HUES64 (cell line): ENCODE measurements around the gene GHRHR.
A peak's percentile ranks its signal among the peaks of the same experiment; 100 is the strongest.

Experiments used
- H3K27ac ChIP-seq: 2 replicates; pipeline ENCODE4 v1.7.0; 2013; ENCODE audit warnings: low read depth, low read length, inconsistent platforms
- H3K27me3 ChIP-seq: 2 replicates; pipeline ENCODE4 v1.6.1; 2013; ENCODE audit warnings: mild to moderate bottlenecking, low read length; ENCODE audit not compliant: insufficient read depth
- H3K36me3 ChIP-seq: 2 replicates; pipeline ENCODE4 v1.6.1; 2013; ENCODE audit warnings: mild to moderate bottlenecking, low read length; ENCODE audit not compliant: insufficient read depth
- H3K4me1 ChIP-seq: 2 replicates; pipeline ENCODE4 v1.6.1; 2013; ENCODE audit warnings: mild to moderate bottlenecking, low read length, moderate library complexity; ENCODE audit not compliant: insufficient read depth
- H3K4me3 ChIP-seq: 2 replicates; pipeline ENCODE4 v1.5.1; 2013; ENCODE audit warnings: mild to moderate bottlenecking, low read length, moderate library complexity
- H3K9ac ChIP-seq: 2 replicates; pipeline ENCODE4 v1.6.1; 2013; ENCODE audit warnings: mild to moderate bottlenecking, low read depth, low read length
- H3K9me3 ChIP-seq: 2 replicates; pipeline ENCODE4 v1.6.1; 2013; ENCODE audit warnings: low read depth, low read length; ENCODE audit not compliant: insufficient read depth
- WGBS: fragments of 150-250, 120-280 bp; methylation state at CpG from one replicate; pipeline ENCODE4 v1.1.7; 2013; ENCODE audit warnings: missing lambda C conversion rate; 5-methylcytosine and 5-hydroxymethylcytosine counted together

The GHRHR gene

GRCh38 chr7:30986738-30987137 is 23.0 kb downstream of the GHRHR start:
- Histone ChIP-seq H3K4me3 (0 out of 2 replicates have a peak overlapping the region, but pooled peaks have one; percentile 13), H3K27ac (no peak overlapping the region), H3K36me3 (no peaks in the 10 kb centered on the region), H3K4me1 (peaks cover 46% of the 10 kb centered on the region), H3K9me3 (no peaks in the 10 kb centered on the region), H3K9ac (peak overlapping the region; percentile 5; the same call in 1 of the 2 replicates), H3K27me3 (peaks cover 19% of the 10 kb centered on the region)
- 29% methylated on average over 16 of the region's 16 CpGs for WGBS

GRCh38 chr7:30987178-30987577 is 23.4 kb downstream of the GHRHR start:
- Histone ChIP-seq H3K4me1 (peaks cover 46% of the 10 kb centered on the region), H3K27ac (no peak overlapping the region), H3K36me3 (no peaks in the 10 kb centered on the region), H3K9ac (no peak overlapping the region), H3K9me3 (no peaks in the 10 kb centered on the region), H3K27me3 (peaks cover 19% of the 10 kb centered on the region), H3K4me3 (0 out of 2 replicates have a peak overlapping the region, but pooled peaks have one; percentile 13)
- 67% methylated on average over 7 of the region's 7 CpGs for WGBS

DNA sequence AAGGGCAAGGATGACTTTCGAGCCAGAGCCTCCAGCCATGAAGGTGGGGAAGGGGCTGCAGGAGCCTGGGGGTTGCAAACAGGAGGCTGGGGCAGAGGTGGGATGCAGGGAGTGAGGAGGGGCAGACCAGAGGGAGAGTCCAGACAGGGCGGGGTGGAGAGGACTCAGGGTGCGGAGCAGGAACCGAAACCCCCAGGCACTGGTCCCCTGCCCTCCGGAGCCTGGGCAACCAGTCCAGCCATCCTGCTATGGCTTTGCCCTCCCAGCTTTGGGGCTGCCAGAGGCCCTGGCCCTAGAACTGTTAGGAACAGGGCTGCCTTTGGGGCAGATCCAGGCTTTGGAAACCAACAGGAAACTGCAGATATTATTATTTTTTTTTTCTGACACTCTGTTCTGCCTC is 24.2 kb downstream of the GHRHR start:
- WGBS, result 89% methylated on average over 5 of the region's 5 CpGs
- Histone ChIP-seq H3K4me1 (peaks cover 46% of the 10 kb centered on the region), H3K9me3 (no peaks in the 10 kb centered on the region), H3K4me3 (no peak overlapping the region), H3K27me3 (peaks cover 19% of the 10 kb centered on the region), H3K9ac (no peak overlapping the region), H3K36me3 (no peaks in the 10 kb centered on the region), H3K27ac (no peak overlapping the region)

GRCh38 chr7:30988351-30989005 is 24.7 kb downstream of the GHRHR start:
- no peak overlapping the region for H3K4me3 ChIP-seq
- peaks cover 46% of the 10 kb centered on the region for H3K4me1 ChIP-seq
- peaks cover 19% of the 10 kb centered on the region for H3K27me3 ChIP-seq
- no peak overlapping the region for H3K9ac ChIP-seq
- no peak overlapping the region for H3K27ac ChIP-seq
- WGBS, result 53% methylated on average over 18 of the region's 19 CpGs
- H3K36me3 ChIP-seq, result no peaks in the 10 kb centered on the region
- H3K9me3 ChIP-seq, result no peaks in the 10 kb centered on the region

DNA sequence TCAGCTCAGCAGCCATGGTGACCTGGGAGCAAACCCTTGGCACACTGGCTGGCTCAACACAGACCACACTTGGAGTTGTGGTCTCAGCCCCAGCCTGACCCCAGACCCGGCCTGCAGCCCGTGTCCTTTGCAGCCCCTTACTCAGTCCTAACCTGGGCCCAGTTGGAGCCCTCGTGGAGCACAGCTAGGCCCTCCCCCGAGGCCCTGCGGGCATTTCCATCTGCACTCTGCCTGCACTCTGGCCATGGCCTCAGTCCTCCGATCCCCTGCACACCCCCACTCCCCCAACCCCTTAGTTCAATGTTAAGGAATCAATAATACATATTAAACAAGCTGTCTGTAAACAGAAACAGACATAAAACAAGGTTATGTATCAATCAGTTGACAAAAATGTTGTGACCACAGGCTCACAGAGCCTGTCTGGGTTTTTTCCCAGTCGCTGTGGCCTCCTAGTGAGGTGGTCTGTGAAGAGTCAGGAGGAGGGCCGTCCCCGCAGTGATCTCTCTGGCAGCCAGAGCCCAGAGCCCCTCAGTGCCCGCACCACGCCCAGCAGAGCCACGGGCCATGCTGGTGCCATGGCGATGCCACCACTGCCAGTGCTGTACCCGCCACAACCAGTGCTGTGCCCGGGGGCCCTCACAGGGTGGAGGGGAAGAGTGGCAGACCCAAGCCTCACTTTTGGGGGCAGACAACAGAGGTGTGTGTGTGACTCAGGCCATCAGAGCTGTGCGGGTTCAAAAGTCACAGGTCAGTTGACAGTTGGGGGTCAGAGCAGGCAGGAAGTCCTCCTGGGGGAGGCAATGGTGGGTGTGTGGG is 25.5 kb downstream of the GHRHR start:
- Histone ChIP-seq H3K9me3 (no peaks in the 10 kb centered on the region), H3K9ac (no peak overlapping the region), H3K4me1 (peaks cover 43% of the 10 kb centered on the region), H3K4me3 (no peak overlapping the region), H3K36me3 (no peaks in the 10 kb centered on the region), H3K27me3 (peaks cover 16% of the 10 kb centered on the region), H3K27ac (no peak overlapping the region)
- 79% methylated on average over 16 of the region's 16 CpGs for WGBS

DNA sequence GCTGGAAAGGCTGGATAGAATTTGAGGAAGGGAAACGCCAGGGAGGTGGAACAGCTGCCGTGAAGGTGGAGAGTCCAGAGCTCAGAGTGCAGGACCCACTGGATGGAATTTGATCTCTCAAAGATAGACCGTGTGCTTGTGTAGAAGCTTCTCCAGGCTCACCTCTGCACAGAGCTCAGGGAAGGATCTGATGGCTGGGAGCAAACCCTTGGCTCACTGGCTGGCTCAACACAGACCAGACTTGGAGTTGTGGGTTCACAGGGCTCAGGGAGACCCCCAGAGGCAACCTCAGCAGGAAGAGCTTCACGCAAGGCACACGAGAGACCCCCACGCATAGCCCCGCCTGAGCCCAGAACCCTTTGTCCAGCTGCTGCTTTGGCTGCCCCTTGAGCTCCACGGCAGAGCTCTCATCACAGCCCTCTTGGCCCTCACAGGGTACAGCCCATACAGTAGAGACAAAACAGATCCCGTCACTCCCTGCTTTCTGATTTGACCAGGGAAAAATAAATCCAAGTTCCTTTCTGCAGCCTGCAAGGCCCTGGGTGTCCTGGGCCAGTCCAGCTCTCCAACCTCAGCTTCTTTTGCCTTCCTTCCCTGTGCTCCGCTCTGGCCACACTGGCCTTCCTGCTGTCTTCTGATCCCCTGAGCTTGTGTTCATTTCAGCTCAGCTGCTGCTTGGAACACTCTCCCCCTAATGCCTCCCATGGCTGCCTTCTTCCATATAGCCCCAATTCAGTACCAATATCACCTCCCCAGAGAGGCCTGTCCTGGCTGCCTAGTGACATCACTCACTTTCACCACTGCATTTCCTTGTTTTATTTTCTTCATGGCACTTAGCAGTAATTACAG is 26.3 kb downstream of the GHRHR start:
- H3K4me1 ChIP-seq, result peaks cover 37% of the 10 kb centered on the region
- 88% methylated on average over 10 of the region's 10 CpGs for WGBS
- no peaks in the 10 kb centered on the region for H3K36me3 ChIP-seq
- no peak overlapping the region for H3K9ac ChIP-seq
- H3K27ac ChIP-seq, result no peak overlapping the region
- no peak overlapping the region for H3K4me3 ChIP-seq
- H3K27me3 ChIP-seq, result peaks cover 16% of the 10 kb centered on the region
- no peaks in the 10 kb centered on the region for H3K9me3 ChIP-seq

GRCh38 chr7:30990673-30991170 is 27.0 kb downstream of the GHRHR start:
- 97% methylated on average over 6 of the region's 6 CpGs for WGBS
- Histone ChIP-seq H3K9me3 (no peaks in the 10 kb centered on the region), H3K36me3 (no peaks in the 10 kb centered on the region), H3K27ac (no peak overlapping the region), H3K27me3 (peaks cover 10% of the 10 kb centered on the region), H3K9ac (no peak overlapping the region), H3K4me1 (peaks cover 31% of the 10 kb centered on the region), H3K4me3 (no peak overlapping the region)

DNA sequence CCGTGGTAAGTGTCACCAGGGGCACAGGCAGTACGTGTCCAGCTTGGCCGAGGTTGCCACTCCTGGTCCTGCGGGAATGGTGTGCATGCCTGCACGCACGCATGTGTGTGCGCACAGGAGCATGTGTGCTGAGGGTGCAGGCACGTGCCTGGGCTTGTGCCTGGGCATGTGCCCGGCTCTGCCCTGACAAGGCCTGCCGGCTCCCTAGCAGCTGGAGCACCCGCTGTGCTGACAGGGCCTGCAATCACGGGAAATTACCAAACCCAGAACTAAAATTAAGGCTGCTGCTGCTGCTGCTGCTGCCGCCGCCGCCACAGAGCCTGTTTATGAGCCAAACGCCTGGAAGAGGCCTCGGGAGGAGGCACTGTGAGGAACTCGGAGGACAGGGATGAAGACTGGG is 28.7 kb downstream of the GHRHR start:
- H3K4me3 ChIP-seq, result no peak overlapping the region
- H3K9ac ChIP-seq, result no peak overlapping the region
- no peaks in the 10 kb centered on the region for H3K27me3 ChIP-seq
- H3K4me1 ChIP-seq, result peaks cover 15% of the 10 kb centered on the region
- 93% methylated on average over 18 of the region's 18 CpGs for WGBS
- H3K9me3 ChIP-seq, result no peaks in the 10 kb centered on the region
- H3K27ac ChIP-seq, result no peak overlapping the region
- no peaks in the 10 kb centered on the region for H3K36me3 ChIP-seq

DNA sequence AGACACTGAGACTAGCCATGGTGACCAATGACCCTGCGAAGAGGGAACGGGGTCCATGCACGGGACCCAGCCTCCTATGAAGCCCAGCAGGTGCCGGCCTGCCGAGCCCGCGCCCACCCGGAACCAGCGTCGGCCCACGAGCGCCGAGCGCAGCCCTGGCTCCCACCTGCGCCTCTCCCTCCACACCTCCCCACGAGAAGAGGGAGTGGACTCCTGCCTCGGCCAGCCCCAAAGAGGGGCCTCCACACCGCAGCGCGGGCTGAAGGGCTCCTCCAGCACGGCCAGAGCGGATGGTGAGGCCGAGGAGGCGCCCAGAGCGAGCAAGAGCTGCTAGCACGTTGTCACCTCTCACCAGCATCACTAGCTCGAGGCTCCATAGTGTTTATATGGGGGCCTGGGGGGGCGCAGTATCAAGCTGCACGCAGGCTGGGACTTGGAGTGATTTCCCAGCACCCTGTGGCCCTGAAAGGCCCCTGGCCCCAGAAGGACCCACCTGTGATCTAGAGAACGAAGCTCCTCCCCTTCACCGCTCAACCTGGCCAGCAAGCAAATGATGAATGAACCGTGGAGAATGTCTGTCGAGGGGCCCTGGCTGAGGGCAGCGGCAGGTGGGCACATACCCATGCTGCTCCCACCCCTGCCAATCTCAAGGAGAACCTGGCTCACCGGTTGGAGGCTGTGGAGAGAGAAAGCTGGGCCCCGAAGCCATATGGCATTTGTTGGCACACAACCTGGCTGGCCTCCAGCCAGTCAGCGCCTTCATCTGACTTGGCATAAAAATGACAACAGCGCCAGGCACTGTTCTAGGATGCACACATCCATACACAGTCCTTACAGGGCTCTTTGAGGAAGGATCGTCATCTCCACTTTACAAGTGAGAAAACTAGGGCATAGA is 30.7 kb downstream of the GHRHR start:
- H3K4me1 ChIP-seq, result no peaks in the 10 kb centered on the region
- no peaks in the 10 kb centered on the region for H3K9me3 ChIP-seq
- H3K27ac ChIP-seq, result no peak overlapping the region
- H3K4me3 ChIP-seq, result no peak overlapping the region
- no peaks in the 10 kb centered on the region for H3K36me3 ChIP-seq
- 96% methylated on average over 39 of the region's 39 CpGs for WGBS
- H3K27me3 ChIP-seq, result no peaks in the 10 kb centered on the region
- no peak overlapping the region for H3K9ac ChIP-seq

DNA sequence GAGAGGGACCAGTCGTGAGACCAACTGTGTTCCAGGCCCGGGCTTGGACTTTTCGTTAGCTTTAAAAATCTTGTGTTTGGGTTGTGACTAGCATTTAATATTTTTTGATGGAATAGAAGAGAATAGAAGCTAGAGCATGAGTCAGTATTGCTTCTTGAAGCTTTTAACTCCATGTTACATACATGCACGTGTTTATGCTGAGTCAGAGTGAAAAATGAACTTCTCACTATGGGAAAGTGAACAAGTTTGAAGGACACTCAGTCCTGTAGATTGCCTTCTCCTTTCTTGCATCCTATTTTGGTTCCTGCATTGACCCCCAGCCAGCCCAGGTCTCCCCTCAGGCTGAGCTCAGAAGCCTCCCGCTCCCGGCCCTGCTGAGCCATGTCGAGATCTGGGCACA is 31.8 kb downstream of the GHRHR start:
- no peak overlapping the region for H3K9ac ChIP-seq
- no peaks in the 10 kb centered on the region for H3K4me1 ChIP-seq
- no peaks in the 10 kb centered on the region for H3K36me3 ChIP-seq
- no peak overlapping the region for H3K4me3 ChIP-seq
- WGBS, result 94% methylated on average over 7 of the region's 7 CpGs
- no peak overlapping the region for H3K27ac ChIP-seq
- H3K27me3 ChIP-seq, result no peaks in the 10 kb centered on the region
- no peaks in the 10 kb centered on the region for H3K9me3 ChIP-seq
